ENCODE measurements around the gene CLDND2.

GRCh38 chr19:51386882-51387520, 18.2 kb upstream of the CLDND2 start:
- no peak for TF ChIP-seq SUZ12 (IDR thresholded peaks at IDR 0.05; ENCODE audit: extremely low read depth, insufficient read depth, insufficient read length)
- TF ChIP-seq YY1 (IDR thresholded peaks at IDR 0.05; ENCODE audit: insufficient read depth, insufficient read length): no peak
- TF ChIP-seq ZNF274 (IDR thresholded peaks at IDR 0.05; ENCODE audit: low read depth, low read length): no peak
